Activated CD8-positive, alpha-beta memory T cell treated with anti-CD3 and anti-CD28 coated beads, Interleukin-2, amount 10 ng/mL, durations not matched to agents 7 days and 5 days (primary cell): ENCODE data around the gene GADD45GIP1. TPM values are rescaled to one million over a fixed set of nuclear protein-coding genes. Genes with fewer than 3 reads are reported as not detected.
"Not testable (repeated sequence)": the region's sequence is repeated elsewhere in the genome, so short reads cannot be mapped to it uniquely, and the experiment has no call there.

Experiments
- ATAC-seq: fragments of 150-1000 bp; cut with Tn5 transposase; one replicate; pipeline ENCODE4 v1.10.0; 2021; ENCODE audit warnings: moderate library complexity
- CTCF ChIA-PET: fragments of 350-600 bp; sonication (Branson Sonifier 250); formaldehyde crosslinking; loops from one replicate; lab custom pipeline; 2021; ENCODE audit warnings: antibody characterized with exemption; lab: Charles Lee
- DNase-seq: peaks from one replicate; pipeline ENCODE4 v3.0.0-alpha.2; 2020
- H3K27ac Mint-ChIP-seq: one replicate; pipeline ENCODE4 v1.8.0; 2021; ENCODE audit warnings: mild to moderate bottlenecking, mixed read lengths
- H3K27me3 Mint-ChIP-seq: one replicate; pipeline ENCODE4 v1.8.0; 2021; ENCODE audit warnings: mixed read lengths
- H3K36me3 Mint-ChIP-seq: one replicate; pipeline ENCODE4 v1.8.0; 2021; ENCODE audit warnings: mild to moderate bottlenecking, mixed read lengths
- H3K4me1 Mint-ChIP-seq: one replicate; pipeline ENCODE4 v1.8.0; 2021; ENCODE audit warnings: mixed read lengths
- H3K4me3 Mint-ChIP-seq: one replicate; pipeline ENCODE4 v1.8.0; 2021; ENCODE audit warnings: mild to moderate bottlenecking, moderate library complexity, mixed read lengths
- H3K9me3 Mint-ChIP-seq: one replicate; pipeline ENCODE4 v1.8.0; 2022; ENCODE audit warnings: low read depth, mixed read lengths
- total RNA-seq, 2 experiments: library from RNA; stranded (reverse); gene quantifications; one replicate each; pipeline ENCODE4 v1.2.3, GENCODE V29; 2021

Gene GADD45GIP1
- total RNA-seq, 2 experiments from 2014 or later = 23.9 to 24.9 TPM

GRCh38 chr19:12967907-12968306 is 10.9 kb upstream of the GADD45GIP1 start:
- Mint-ChIP-seq H3K9me3 (no peaks in the 10 kb centered on the region), H3K4me3 (no peak overlapping the region), H3K36me3 (no peaks in the 10 kb centered on the region), H3K4me1 (peaks cover 8% of the 10 kb centered on the region), H3K27ac (no peak overlapping the region), H3K27me3 (peaks cover 6% of the 10 kb centered on the region)
- ATAC-seq (no peak), DNase-seq (no peak)
- CTCF ChIA-PET = interaction anchor here (0.7 to 7.6 kb wide), 10 partner anchors 9 to 759 kb away, joined by 3 to 163 read pairs (median 4); partner anchors contain the start of genes DNASE2, GCDH and KLF1

- DNase-seq (no peak), ATAC-seq (no peak)
- Mint-ChIP-seq H3K27me3 (peaks cover 6% of the 10 kb centered on the region), H3K9me3 (no peaks in the 10 kb centered on the region), H3K4me1 (peaks cover 8% of the 10 kb centered on the region), H3K4me3 (peak overlapping the region; percentile 44), H3K27ac (peak overlapping the region; percentile 68), H3K36me3 (no peaks in the 10 kb centered on the region)
- CTCF ChIA-PET = interaction anchor here (0.6 to 7.6 kb wide), 90 partner anchors 11 to 783 kb away, joined by 3 to 163 read pairs (median 4); partner anchors contain the start of genes CALR, DNASE2, FARSA and GADD45GIP1
Measured at GRCh38 chr19:12965812-12966135, 8.8 kb upstream of the GADD45GIP1 start.

GRCh38 chr19:12965017-12965811 is 8.2 kb upstream of the GADD45GIP1 start:
- CTCF ChIA-PET = interaction anchor here (0.6 to 7.6 kb wide), 95 partner anchors 10 to 784 kb away, joined by 3 to 163 read pairs (median 4); partner anchors contain the start of genes CALR, DNASE2, FARSA and GADD45GIP1
- Mint-ChIP-seq H3K4me3 (peak overlapping the region; percentile 74), H3K4me1 (peaks cover 8% of the 10 kb centered on the region), H3K27ac (peak overlapping the region; percentile 86), H3K36me3 (no peaks in the 10 kb centered on the region), H3K9me3 (no peaks in the 10 kb centered on the region), H3K27me3 (peaks cover 3% of the 10 kb centered on the region)
- ATAC-seq (peak; percentile 98), DNase-seq (peak; percentile 88)

DNA sequence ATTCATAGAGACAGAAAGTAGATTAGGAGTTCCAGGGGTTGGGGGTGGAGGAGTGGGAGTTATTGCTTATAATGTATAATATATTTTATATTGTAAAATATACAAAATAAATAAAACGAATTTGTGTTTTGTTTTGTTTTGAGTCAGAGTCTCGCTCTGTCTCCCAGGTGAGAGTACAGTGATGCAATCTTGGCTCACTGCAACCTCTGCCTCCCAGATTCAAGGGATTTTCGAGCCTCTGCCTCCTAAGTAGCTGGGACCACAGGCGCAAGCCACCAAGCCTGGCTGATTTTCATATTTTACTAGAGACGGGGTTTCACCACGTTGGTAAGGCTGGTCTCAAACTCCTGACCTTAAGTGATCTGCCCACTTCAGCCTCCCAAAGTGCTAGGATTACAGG is 2.5 kb upstream of the GADD45GIP1 start:
- H3K27me3 Mint-ChIP-seq = peaks cover 3% of the 10 kb centered on the region
- ATAC-seq (no peak), DNase-seq (no peak)
- CTCF ChIA-PET = interaction anchor here (0.8 to 1.3 kb wide), 2 partner anchors 14 to 165 kb away, joined by 3 read pairs; no protein-coding TSS in a partner anchor
- H3K4me1 Mint-ChIP-seq = peaks cover 26% of the 10 kb centered on the region
- H3K9me3 Mint-ChIP-seq = no peaks in the 10 kb centered on the region
- peaks cover 2% of the 10 kb centered on the region for H3K36me3 Mint-ChIP-seq
- no peak overlapping the region for H3K27ac Mint-ChIP-seq
- H3K4me3 Mint-ChIP-seq = no peak overlapping the region

- not testable (repeated sequence) for DNase-seq, H3K36me3 Mint-ChIP-seq, H3K27me3 Mint-ChIP-seq, H3K9me3 Mint-ChIP-seq
- Mint-ChIP-seq H3K4me1 (peaks cover 36% of the 10 kb centered on the region), H3K4me3 (peak overlapping the region; percentile 90), H3K27ac (peak overlapping the region; percentile 94)
- ATAC-seq = peak; percentile 2
- CTCF ChIA-PET = interaction anchor here (0.9 to 5.2 kb wide), 2 partner anchors 7 to 10 kb away, joined by 3 to 56 read pairs; no protein-coding TSS in a partner anchor
Measured at GRCh38 chr19:12957389-12957952, 448 bp upstream of the GADD45GIP1 start.

- Mint-ChIP-seq H3K36me3 (peaks cover 16% of the 10 kb centered on the region), H3K4me3 (peak overlapping the region; percentile 90), H3K4me1 (peaks cover 41% of the 10 kb centered on the region), H3K27me3 (no peaks in the 10 kb centered on the region), H3K9me3 (no peaks in the 10 kb centered on the region), H3K27ac (peak overlapping the region; percentile 87)
- CTCF ChIA-PET = interaction anchor here (0.9 to 5.2 kb wide), 5 partner anchors 9 to 71 kb away, joined by 3 to 56 read pairs (median 3); no protein-coding TSS in a partner anchor
- ATAC-seq (no peak), DNase-seq (no peak)
Measured at GRCh38 chr19:12955996-12956395, 1.0 kb downstream of the GADD45GIP1 start.

DNA sequence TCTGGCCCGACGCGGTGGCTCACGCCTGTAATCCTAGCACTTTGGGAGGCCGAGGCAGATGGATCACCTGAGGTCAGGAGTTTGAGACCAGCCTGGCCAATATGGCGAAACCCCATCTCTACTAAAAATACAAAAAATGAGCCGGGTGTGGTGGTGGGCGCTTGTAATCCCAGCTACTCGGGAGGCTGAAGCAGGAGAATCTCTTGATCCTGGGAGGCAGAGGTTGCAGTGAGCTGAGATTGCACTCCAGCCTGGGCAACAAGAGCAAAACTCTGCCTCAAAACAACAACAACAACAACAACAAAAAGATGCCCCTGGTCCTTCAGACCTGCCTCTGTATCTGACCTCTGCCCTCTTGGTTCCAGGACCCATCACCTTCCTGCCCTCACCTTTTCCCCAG is 1.4 kb downstream of the GADD45GIP1 start:
- peak overlapping the region; percentile 87 for H3K27ac Mint-ChIP-seq
- peaks cover 21% of the 10 kb centered on the region for H3K36me3 Mint-ChIP-seq
- H3K4me3 Mint-ChIP-seq = peak overlapping the region; percentile 90
- peaks cover 45% of the 10 kb centered on the region for H3K4me1 Mint-ChIP-seq
- not testable (repeated sequence) for DNase-seq, H3K27me3 Mint-ChIP-seq, H3K9me3 Mint-ChIP-seq, ATAC-seq
- CTCF ChIA-PET = interaction anchor here (1.6 to 5.2 kb wide), 2 partner anchors 9 to 70 kb away, joined by 9 to 56 read pairs; no protein-coding TSS in a partner anchor

DNA sequence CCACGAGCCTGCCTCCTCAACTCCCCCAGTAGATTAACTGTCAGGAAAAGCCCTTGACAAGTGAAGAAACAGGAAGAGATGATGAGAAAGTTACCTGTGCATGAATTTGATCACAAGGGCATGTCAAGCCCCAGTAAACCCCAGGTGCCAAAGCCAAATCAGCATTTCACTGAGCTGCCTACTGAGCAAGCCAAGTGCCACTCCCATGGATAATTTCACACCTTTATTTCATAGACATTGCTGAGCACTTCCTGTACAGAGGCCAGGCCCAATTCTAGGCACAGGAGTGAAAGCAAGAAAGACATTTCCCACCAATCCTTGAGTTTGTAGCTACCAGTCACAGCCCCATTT is 2.4 kb downstream of the GADD45GIP1 start:
- no peak for ATAC-seq
- Mint-ChIP-seq H3K4me1 (peaks cover 52% of the 10 kb centered on the region), H3K9me3 (no peaks in the 10 kb centered on the region), H3K27me3 (no peaks in the 10 kb centered on the region), H3K36me3 (peaks cover 29% of the 10 kb centered on the region), H3K27ac (peak overlapping the region; percentile 52), H3K4me3 (no peak overlapping the region)
- no peak for DNase-seq
- CTCF ChIA-PET = interaction anchor here (1.0 to 5.2 kb wide), 3 partner anchors 10 to 72 kb away, joined by 3 to 56 read pairs (median 9); partner anchors contain the start of gene DNASE2

DNA sequence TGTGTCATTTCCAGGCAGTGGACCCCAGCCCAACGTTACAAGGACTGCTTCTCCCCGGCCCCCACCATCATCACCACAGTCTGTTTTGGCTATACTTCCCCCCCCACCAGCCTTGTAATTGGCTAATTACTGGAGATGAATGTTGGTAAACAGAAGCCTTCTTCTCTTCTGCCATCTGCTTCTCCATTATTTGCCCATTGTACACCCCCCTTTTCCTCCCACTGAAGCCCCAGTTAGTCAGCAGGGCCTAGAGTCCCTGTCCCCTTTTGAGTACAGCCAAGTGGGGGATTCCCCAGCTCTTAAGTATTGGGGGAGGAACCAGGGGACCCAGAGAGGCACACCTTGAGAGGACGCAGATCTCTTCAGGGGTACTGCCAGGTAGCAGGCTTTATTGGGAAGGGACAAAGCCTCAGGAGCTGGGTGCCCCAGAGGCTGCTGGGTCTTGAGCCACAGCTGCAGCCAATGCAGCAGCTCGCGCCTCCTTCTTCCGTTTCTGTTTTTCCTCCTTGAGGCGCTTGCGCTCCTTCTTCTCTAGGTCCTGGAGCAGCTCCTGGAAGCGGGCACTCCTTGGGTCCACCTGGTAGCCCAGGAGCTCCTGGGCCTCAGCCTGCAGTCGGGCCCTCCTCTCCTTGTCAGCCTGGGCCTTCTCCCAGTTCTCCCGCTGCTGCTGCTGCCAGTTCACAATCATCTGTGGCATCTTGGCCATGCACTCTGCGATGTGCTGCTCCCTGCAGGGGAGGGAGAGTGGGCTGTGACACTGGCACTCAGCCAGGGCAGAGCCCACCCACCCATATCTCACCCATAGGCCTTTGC is 3.0 kb downstream of the GADD45GIP1 start:
- Mint-ChIP-seq H3K9me3 (no peaks in the 10 kb centered on the region), H3K36me3 (peaks cover 34% of the 10 kb centered on the region), H3K4me1 (peaks cover 52% of the 10 kb centered on the region), H3K4me3 (no peak overlapping the region), H3K27me3 (no peaks in the 10 kb centered on the region), H3K27ac (peak overlapping the region; percentile 52)
- CTCF ChIA-PET = interaction anchor here (1.0 to 5.2 kb wide), 3 partner anchors 11 to 72 kb away, joined by 3 to 56 read pairs (median 9); partner anchors contain the start of gene DNASE2
- no peak for DNase-seq
- ATAC-seq = no peak

- Mint-ChIP-seq H3K27ac (no peak overlapping the region), H3K36me3 (peaks cover 37% of the 10 kb centered on the region), H3K9me3 (no peaks in the 10 kb centered on the region), H3K4me3 (no peak overlapping the region), H3K4me1 (peaks cover 54% of the 10 kb centered on the region), H3K27me3 (no peaks in the 10 kb centered on the region)
- CTCF ChIA-PET = interaction anchor here (2.2 to 5.2 kb wide), 2 partner anchors 12 to 71 kb away, joined by 9 to 56 read pairs; partner anchors contain the start of gene DNASE2
- DNase-seq (no peak), ATAC-seq (no peak)
Measured at GRCh38 chr19:12953138-12953798, 3.8 kb downstream of the GADD45GIP1 start.

DNA sequence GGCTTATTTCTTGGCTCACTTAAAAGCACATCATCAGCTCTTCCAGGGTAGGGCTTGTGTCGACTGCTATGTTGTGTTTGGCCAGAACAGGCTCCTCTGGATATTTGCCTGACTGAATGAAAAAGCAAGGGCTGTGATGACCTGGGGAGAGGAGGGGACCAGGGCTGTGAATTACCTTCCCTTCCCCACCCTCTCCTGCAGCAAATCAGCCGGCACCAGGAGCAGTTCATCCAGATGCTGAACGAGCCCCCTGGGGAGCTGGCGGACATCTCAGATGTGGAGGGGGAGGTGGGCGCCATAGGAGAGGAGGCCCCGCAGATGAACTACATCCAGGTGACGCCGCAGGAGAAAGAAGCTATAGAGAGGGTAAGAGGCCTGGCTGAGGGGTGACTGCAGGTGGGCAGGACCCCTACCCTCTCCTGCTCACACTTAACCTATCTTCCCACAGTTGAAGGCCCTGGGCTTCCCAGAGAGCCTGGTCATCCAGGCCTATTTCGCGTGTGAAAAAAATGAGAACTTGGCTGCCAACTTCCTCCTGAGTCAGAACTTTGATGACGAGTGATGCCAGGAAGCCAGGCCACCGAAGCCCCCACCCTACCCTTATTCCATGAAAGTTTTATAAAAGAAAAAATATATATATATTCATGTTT is 4.4 kb downstream of the GADD45GIP1 start:
- Mint-ChIP-seq H3K9me3 (no peaks in the 10 kb centered on the region), H3K4me3 (no peak overlapping the region), H3K27ac (peak overlapping the region; percentile 19), H3K36me3 (peaks cover 42% of the 10 kb centered on the region), H3K27me3 (no peaks in the 10 kb centered on the region), H3K4me1 (peaks cover 55% of the 10 kb centered on the region)
- DNase-seq (no peak), ATAC-seq (no peak)
- CTCF ChIA-PET = interaction anchor here (2.2 to 5.2 kb wide), 2 partner anchors 12 to 70 kb away, joined by 9 to 56 read pairs; partner anchors contain the start of gene DNASE2

- H3K36me3 Mint-ChIP-seq = peaks cover 43% of the 10 kb centered on the region
- H3K27ac Mint-ChIP-seq, ATAC-seq, H3K27me3 Mint-ChIP-seq, H3K4me3 Mint-ChIP-seq, DNase-seq, CTCF ChIA-PET, H3K9me3 Mint-ChIP-seq: not testable (repeated sequence)
- peaks cover 58% of the 10 kb centered on the region for H3K4me1 Mint-ChIP-seq
Measured at GRCh38 chr19:12952050-12952449, 5.0 kb downstream of the GADD45GIP1 start.
